Neural progenitor cell (in vitro differentiated cells): ENCODE data around the gene MROH2A. TPM values are rescaled to one million over a fixed set of nuclear protein-coding genes. Genes with fewer than 3 reads are reported as not detected.
A peak's percentile ranks its signal among the peaks of the same experiment; 100 is the strongest.

Experiments used
- DNase-seq: peaks from one replicate; pipeline ENCODE4 v3.0.0-alpha.2; 2016; ENCODE audit warnings: low spot score
- H2AFZ ChIP-seq: fragments of 200-600 bp; sonication (generic); replicated peaks from 2 replicates; pipeline ENCODE4 v1.6.1; 2016; ENCODE audit warnings: antibody characterized with exemption
- H3F3A ChIP-seq: fragments of 200-600 bp; sonication (generic); 2 replicates; pipeline ENCODE4 v1.6.1; 2016; ENCODE audit warnings: antibody characterized with exemption, low read depth
- H3K27ac ChIP-seq: fragments of 200-600 bp; sonication (generic); 2 replicates; pipeline ENCODE4 v1.5.1; 2016; ENCODE audit warnings: mild to moderate bottlenecking
- H3K27me3 ChIP-seq: fragments of 200-600 bp; sonication (generic); 2 replicates; pipeline ENCODE4 v1.6.1; 2016; ENCODE audit warnings: mild to moderate bottlenecking, moderate library complexity
- H3K36me3 ChIP-seq: fragments of 200-600 bp; sonication (generic); 2 replicates; pipeline ENCODE4 v1.5.1; 2016
- H3K4me1 ChIP-seq: fragments of 200-600 bp; sonication (generic); 2 replicates; pipeline ENCODE4 v1.6.1; 2016; ENCODE audit warnings: mixed run types
- H3K4me2 ChIP-seq: fragments of 200-600 bp; sonication (generic); 2 replicates; pipeline ENCODE4 v1.6.1; 2016
- H3K4me3 ChIP-seq: fragments of 200-600 bp; sonication (generic); 2 replicates; pipeline ENCODE4 v1.5.1; 2016
- H3K79me2 ChIP-seq: fragments of 200-600 bp; sonication (generic); 2 replicates; pipeline ENCODE4 v1.6.1; 2016; ENCODE audit warnings: low read depth
- H3K9ac ChIP-seq: fragments of 200-600 bp; sonication (generic); 2 replicates; pipeline ENCODE4 v1.6.1; 2016
- H3K9me3 ChIP-seq: fragments of 200-600 bp; sonication (generic); 2 replicates; pipeline ENCODE4 v1.5.1; 2016; ENCODE audit warnings: low read depth
- H4K20me1 ChIP-seq: fragments of 200-600 bp; sonication (generic); 2 replicates; pipeline ENCODE4 v1.6.1; 2016; ENCODE audit warnings: low read depth
- H3K27ac Mint-ChIP-seq: 3 replicates; pipeline ENCODE4 v1.8.0; 2021; ENCODE audit warnings: mixed read lengths
- H3K27me3 Mint-ChIP-seq: 2 replicates; pipeline ENCODE4 v1.8.0; 2022; ENCODE audit warnings: low read depth, mild to moderate bottlenecking, inconsistent platforms, moderate library complexity, mixed read lengths; ENCODE audit not compliant: insufficient read depth
- H3K36me3 Mint-ChIP-seq: 3 replicates; pipeline ENCODE4 v1.8.0; 2021; ENCODE audit warnings: mixed read lengths
- H3K4me1 Mint-ChIP-seq: 3 replicates; pipeline ENCODE4 v1.8.0; 2021; ENCODE audit warnings: mixed read lengths
- H3K4me3 Mint-ChIP-seq: 3 replicates; pipeline ENCODE4 v1.8.0; 2021; ENCODE audit warnings: mild to moderate bottlenecking, moderate library complexity, mixed read lengths
- H3K9me3 Mint-ChIP-seq: 3 replicates; pipeline ENCODE4 v1.8.0; 2020; ENCODE audit warnings: mixed read lengths
- CTCF ChIP-seq: fragments of 200-600 bp; sonication (generic); IDR thresholded peaks from 2 replicates; pipeline ENCODE4 v1.5.1; 2017; ENCODE audit warnings: antibody characterized with exemption, mild to moderate bottlenecking
- EZH2 ChIP-seq: fragments of 200-600 bp; sonication (generic); IDR thresholded peaks from 2 replicates; pipeline ENCODE4 v1.6.1; 2017; ENCODE audit warnings: antibody characterized with exemption, mild to moderate bottlenecking, moderate library complexity
- EZH2phosphoT487 ChIP-seq: fragments of 200-600 bp; sonication (generic); IDR thresholded peaks from 2 replicates; pipeline ENCODE4 v1.6.1; 2017; ENCODE audit warnings: antibody characterized with exemption
- total RNA-seq: library from RNA; depleted of rRNA; stranded (reverse); fragments of >200 nt; gene quantifications from 2 replicates; pipeline ENCODE4 v1.2.3, GENCODE V29; 2015; ENCODE audit warnings: low replicate concordance

The MROH2A gene
- total RNA-seq, 1 donor from 2014 or later: not detected

- H3K4me1 Mint-ChIP-seq: peaks cover 15% of the 10 kb centered on the region
- H3K79me2 ChIP-seq: peaks cover 13% of the 10 kb centered on the region
- H3K9ac ChIP-seq: no peak overlapping the region
- H3K9me3 Mint-ChIP-seq: no peaks in the 10 kb centered on the region
- H2AFZ ChIP-seq: no peak overlapping the region
- TF ChIP-seq CTCF: no peak
- TF ChIP-seq EZH2: no peak
- no peak for TF ChIP-seq EZH2phosphoT487
- no peak overlapping the region for H3K4me3 Mint-ChIP-seq
- H3K4me2 ChIP-seq: no peak overlapping the region
- no peak overlapping the region for H3K4me3 ChIP-seq
- peaks cover 23% of the 10 kb centered on the region for H4K20me1 ChIP-seq
- H3K4me1 ChIP-seq: peaks cover 10% of the 10 kb centered on the region
- H3K36me3 ChIP-seq: no peaks in the 10 kb centered on the region
- no peaks in the 10 kb centered on the region for H3K9me3 ChIP-seq
- H3K27ac Mint-ChIP-seq: no peak overlapping the region
- no peaks in the 10 kb centered on the region for H3K27me3 ChIP-seq
- H3K36me3 Mint-ChIP-seq: peaks cover 14% of the 10 kb centered on the region
- H3K27me3 Mint-ChIP-seq: peaks cover 2% of the 10 kb centered on the region
- H3K27ac ChIP-seq: no peak overlapping the region
- peaks cover 19% of the 10 kb centered on the region for H3F3A ChIP-seq
- DNase-seq: no peak
Measured at GRCh38 chr2:233831011-233831721, 53.0 kb downstream of the MROH2A start.

GRCh38 chr2:233831861-233832260, 53.7 kb downstream of the MROH2A start:
- no peak overlapping the region for H3K4me3 Mint-ChIP-seq
- H3K79me2 ChIP-seq: peaks cover 20% of the 10 kb centered on the region

GRCh38 chr2:233832414-233832813, 54.3 kb downstream of the MROH2A start:
- peaks cover 34% of the 10 kb centered on the region for H4K20me1 ChIP-seq
- no peak overlapping the region for H3K4me3 ChIP-seq
- H3K9me3 ChIP-seq: no peaks in the 10 kb centered on the region
- Mint-ChIP-seq H3K4me1 (peaks cover 15% of the 10 kb centered on the region), H3K27me3 (peaks cover 2% of the 10 kb centered on the region), H3K4me3 (no peak overlapping the region), H3K36me3 (peaks cover 22% of the 10 kb centered on the region), H3K27ac (peak overlapping the region; percentile 40), H3K9me3 (no peaks in the 10 kb centered on the region)
- no peak overlapping the region for H3K4me2 ChIP-seq
- DNase-seq: no peak
- peaks cover 10% of the 10 kb centered on the region for H3K4me1 ChIP-seq
- H3K79me2 ChIP-seq: peaks cover 25% of the 10 kb centered on the region
- H3K27me3 ChIP-seq: no peaks in the 10 kb centered on the region
- peaks cover 23% of the 10 kb centered on the region for H3F3A ChIP-seq
- H3K36me3 ChIP-seq: peaks cover 4% of the 10 kb centered on the region
- no peak overlapping the region for H3K9ac ChIP-seq
- no peak overlapping the region for H3K27ac ChIP-seq
- TF ChIP-seq EZH2phosphoT487 (no peak), CTCF (no peak), EZH2 (no peak)
- H2AFZ ChIP-seq: no peak overlapping the region

More at GRCh38 chr2:233831861-233832260, 53.7 kb downstream of the MROH2A start:
- H3K27ac ChIP-seq: no peak overlapping the region
- no peaks in the 10 kb centered on the region for H3K9me3 Mint-ChIP-seq
- no peak overlapping the region for H2AFZ ChIP-seq
- no peak for DNase-seq
- H3K27ac Mint-ChIP-seq: no peak overlapping the region
- no peaks in the 10 kb centered on the region for H3K27me3 ChIP-seq
- H3K4me2 ChIP-seq: no peak overlapping the region
- peaks cover 2% of the 10 kb centered on the region for H3K27me3 Mint-ChIP-seq
- H4K20me1 ChIP-seq: peaks cover 29% of the 10 kb centered on the region
- peaks cover 23% of the 10 kb centered on the region for H3F3A ChIP-seq
- H3K36me3 Mint-ChIP-seq: peaks cover 19% of the 10 kb centered on the region
- H3K4me1 Mint-ChIP-seq: peaks cover 15% of the 10 kb centered on the region
- no peaks in the 10 kb centered on the region for H3K9me3 ChIP-seq
- no peak overlapping the region for H3K4me3 ChIP-seq
- H3K36me3 ChIP-seq: no peaks in the 10 kb centered on the region
- TF ChIP-seq EZH2 (no peak), CTCF (no peak)
- H3K4me1 ChIP-seq: peaks cover 10% of the 10 kb centered on the region
- H3K9ac ChIP-seq: no peak overlapping the region
